WTC11 (cell line): Measurements from ENCODE around the gene MAP1LC3A. TPM values are rescaled to one million over a fixed set of nuclear protein-coding genes. Genes with fewer than 3 reads are reported as not detected.

Experiments used
- ATAC-seq: fragments of 200-7000 bp; cut with Tn5 transposase; 2 replicates; pipeline ENCODE4 v1.10.0; 2021; ENCODE audit warnings: mild to moderate bottlenecking, moderate library complexity
- CTCF ChIA-PET: fragments of 300-600 bp; sonication (Branson Sonifier 250); formaldehyde crosslinking; loops from one replicate; lab custom pipeline; 2021; ENCODE audit warnings: antibody characterized with exemption; lab: Charles Lee
- POLR2A ChIA-PET: fragments of 350-600 bp; sonication (Branson Sonifier 250); formaldehyde crosslinking; loops from one replicate; lab custom pipeline; 2021; ENCODE audit warnings: antibody characterized with exemption; lab: Charles Lee
- DNase-seq: peaks from one replicate; pipeline ENCODE4 v3.0.0; 2021; ENCODE audit warnings: low spot score
- H3K27ac Mint-ChIP-seq: 2 replicates; pipeline ENCODE4 v1.8.0; 2021; ENCODE audit warnings: mixed read lengths
- H3K27me3 Mint-ChIP-seq: 2 replicates; pipeline ENCODE4 v1.8.0; 2021; ENCODE audit warnings: low read depth, mild to moderate bottlenecking, moderate library complexity, mixed read lengths
- H3K36me3 Mint-ChIP-seq: 2 replicates; pipeline ENCODE4 v1.8.0; 2021; ENCODE audit warnings: mixed read lengths
- H3K4me1 Mint-ChIP-seq: 2 replicates; pipeline ENCODE4 v1.8.0; 2022; ENCODE audit warnings: mixed read lengths
- H3K4me3 Mint-ChIP-seq: 2 replicates; pipeline ENCODE4 v1.8.0; 2021; ENCODE audit warnings: mild to moderate bottlenecking, moderate library complexity, mixed read lengths
- H3K9me3 Mint-ChIP-seq: 2 replicates; pipeline ENCODE4 v1.8.0; 2021; ENCODE audit warnings: mixed read lengths
- AFF4 ChIP-seq: sonication (generic); formaldehyde crosslinking; IDR thresholded peaks from 2 replicates; pipeline ENCODE4 v1.8.1; 2023; ENCODE audit warnings: mild to moderate bottlenecking, missing genetic modification reagents, borderline replicate concordance
- EMX1 ChIP-seq: fragments of 250-450 bp; sonication (Bioruptor Pico); IDR thresholded peaks from 2 replicates; pipeline ENCODE4 v1.8.0; 2021; ENCODE audit warnings: mild to moderate bottlenecking
- ESRRA ChIP-seq: sonication (generic); formaldehyde crosslinking; IDR thresholded peaks from 2 replicates; pipeline ENCODE4 v1.8.1; 2022; ENCODE audit warnings: mild to moderate bottlenecking, missing genetic modification reagents, borderline replicate concordance
- FOXP1 ChIP-seq: sonication (generic); formaldehyde crosslinking; IDR thresholded peaks from 2 replicates; pipeline ENCODE4 v1.8.0; 2022; ENCODE audit warnings: missing genetic modification reagents, mild to moderate bottlenecking, moderate library complexity, borderline replicate concordance
- GTF2I ChIP-seq: fragments of 250-450 bp; sonication (Bioruptor Pico); conservative IDR thresholded peaks from 2 replicates; pipeline ENCODE4 v1.4.0; 2021; ENCODE audit warnings: mild to moderate bottlenecking
- HMGA2 ChIP-seq: fragments of 250-450 bp; sonication (Bioruptor Pico); IDR thresholded peaks from 2 replicates; pipeline ENCODE4 v1.4.0; 2021; ENCODE audit warnings: mild to moderate bottlenecking, moderate library complexity
- JAZF1 ChIP-seq: fragments of 250-450 bp; sonication (Bioruptor Pico); IDR thresholded peaks from 2 replicates; pipeline ENCODE4 v1.9.0; 2021; ENCODE audit warnings: moderate library complexity, mild to moderate bottlenecking, inconsistent platforms
- MLX ChIP-seq: sonication (generic); formaldehyde crosslinking; IDR thresholded peaks from 2 replicates; pipeline ENCODE4 v1.8.1; 2023; ENCODE audit warnings: mild to moderate bottlenecking, missing genetic modification reagents, moderate library complexity
- MXD4 ChIP-seq: fragments of 250-450 bp; sonication (Bioruptor Pico); IDR thresholded peaks from 2 replicates; pipeline ENCODE4 v1.8.0; 2021; ENCODE audit warnings: mild to moderate bottlenecking, moderate library complexity, borderline replicate concordance
- NFE2L1 ChIP-seq: sonication (generic); formaldehyde crosslinking; IDR thresholded peaks from 2 replicates; pipeline ENCODE4 v1.8.1; 2023; ENCODE audit warnings: missing genetic modification reagents
- USF1 ChIP-seq: sonication (generic); formaldehyde crosslinking; IDR thresholded peaks from 2 replicates; pipeline ENCODE4 v1.8.0; 2022; ENCODE audit warnings: mild to moderate bottlenecking, missing genetic modification reagents
- ZBTB43 ChIP-seq: sonication (generic); formaldehyde crosslinking; IDR thresholded peaks from 2 replicates; pipeline ENCODE4 v1.8.1; 2023; ENCODE audit warnings: mild to moderate bottlenecking, missing genetic modification reagents
- ZMAT4 ChIP-seq: fragments of 250-450 bp; sonication (Bioruptor Pico); IDR thresholded peaks from 2 replicates; pipeline ENCODE4 v1.9.0; 2021; ENCODE audit warnings: mild to moderate bottlenecking
- ZNF121 ChIP-seq: sonication (generic); formaldehyde crosslinking; IDR thresholded peaks from 2 replicates; pipeline ENCODE4 v1.8.0; 2023; ENCODE audit warnings: missing genetic modification reagents
- ZNF317 ChIP-seq: sonication (generic); formaldehyde crosslinking; IDR thresholded peaks from 2 replicates; pipeline ENCODE4 v1.8.1; 2023; ENCODE audit warnings: low read depth, mild to moderate bottlenecking, moderate library complexity, missing genetic modification reagents, borderline replicate concordance
- ZNF416 ChIP-seq: fragments of 250-450 bp; sonication (Bioruptor Pico); IDR thresholded peaks from 2 replicates; pipeline ENCODE4 v1.9.0; 2021; ENCODE audit warnings: mild to moderate bottlenecking, inconsistent platforms
- ZNF512 ChIP-seq: sonication (generic); formaldehyde crosslinking; IDR thresholded peaks from 2 replicates; pipeline ENCODE4 v1.8.1; 2022; ENCODE audit warnings: missing genetic modification reagents, borderline replicate concordance
- total RNA-seq: library from RNA; stranded (reverse); gene quantifications from 3 replicates; pipeline ENCODE4 v1.2.3, GENCODE V29; 2021
- TF ChIP-seq, protein P1 (sequence below): sonication (generic); formaldehyde crosslinking; IDR thresholded peaks from 2 replicates; pipeline ENCODE4 v1.8.0; 2022; ENCODE audit warnings: mild to moderate bottlenecking, missing genetic modification reagents

MAP1LC3A gene
- total RNA-seq, 1 experiment from 2014 or later, result 7.5 TPM

- no peak for TF ChIP-seq ZNF317 (CRISPR knock-in tag)
These were observed 15.9 kb downstream of the MAP1LC3A start (continued) for GRCh38 chr20:34574426-34574825.

GRCh38 chr20:34574861-34575260 is 16.3 kb downstream of the MAP1LC3A start:
- ATAC-seq, result no peak
- Mint-ChIP-seq H3K27me3 (no peaks in the 10 kb centered on the region), H3K36me3 (peaks cover 8% of the 10 kb centered on the region; the same call in 1 of the 2 replicates), H3K4me1 (peaks cover 10% of the 10 kb centered on the region), H3K9me3 (no peaks in the 10 kb centered on the region), H3K27ac (no peak overlapping the region; the same call in 1 of the 2 replicates), H3K4me3 (no peak overlapping the region)
- DNase-seq, result no peak
- TF ChIP-seq JAZF1 (CRISPR knock-in tag) (no peak), ZMAT4 (no peak), ZBTB43 (no peak), ESRRA (no peak), NFE2L1 (CRISPR knock-in tag) (no peak), FOXP1 (CRISPR knock-in tag) (no peak), GTF2I (no peak), ZNF416 (CRISPR knock-in tag) (no peak), MLX (no peak)
- TF ChIP-seq, protein P1, sequence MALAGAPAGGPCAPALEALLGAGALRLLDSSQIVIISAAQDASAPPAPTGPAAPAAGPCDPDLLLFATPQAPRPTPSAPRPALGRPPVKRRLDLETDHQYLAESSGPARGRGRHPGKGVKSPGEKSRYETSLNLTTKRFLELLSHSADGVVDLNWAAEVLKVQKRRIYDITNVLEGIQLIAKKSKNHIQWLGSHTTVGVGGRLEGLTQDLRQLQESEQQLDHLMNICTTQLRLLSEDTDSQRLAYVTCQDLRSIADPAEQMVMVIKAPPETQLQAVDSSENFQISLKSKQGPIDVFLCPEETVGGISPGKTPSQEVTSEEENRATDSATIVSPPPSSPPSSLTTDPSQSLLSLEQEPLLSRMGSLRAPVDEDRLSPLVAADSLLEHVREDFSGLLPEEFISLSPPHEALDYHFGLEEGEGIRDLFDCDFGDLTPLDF, result no peak
- ChIA-PET CTCF (interaction anchor here (1.4 kb wide), 1 partner anchor 195 kb away, joined by 3 read pairs; no protein-coding TSS in a partner anchor), POLR2A (no interaction called here)

DNA sequence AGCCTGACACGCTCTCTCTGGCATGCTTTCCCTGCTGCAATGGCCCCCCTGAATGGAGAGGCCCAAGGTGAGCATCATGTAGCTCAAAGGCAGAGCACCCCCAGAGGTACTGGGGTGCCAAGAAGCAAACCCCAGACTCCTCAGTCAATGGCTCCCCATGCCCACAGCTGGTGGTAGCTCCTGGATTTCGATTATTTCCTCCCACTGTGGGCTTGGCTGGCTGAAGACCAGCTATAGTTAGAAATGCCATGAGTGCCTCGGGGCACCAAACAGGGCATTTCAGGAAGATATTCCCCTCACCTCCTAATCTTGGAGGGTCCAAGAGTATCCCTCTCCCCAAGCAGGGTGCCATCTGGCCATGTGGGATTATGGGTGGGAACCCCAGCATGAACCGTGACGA is 16.8 kb downstream of the MAP1LC3A start:
- no peak overlapping the region for H3K27ac Mint-ChIP-seq
- TF ChIP-seq MXD4 (CRISPR knock-in tag) (no peak), AFF4 (no peak)
- DNase-seq, result no peak
- H3K36me3 Mint-ChIP-seq, result peaks cover 8% of the 10 kb centered on the region; the same call in 1 of the 2 replicates
- H3K4me1 Mint-ChIP-seq, result peaks cover 10% of the 10 kb centered on the region
- H3K27me3 Mint-ChIP-seq, result no peaks in the 10 kb centered on the region
- no peak for ATAC-seq
- POLR2A ChIA-PET, result no interaction called here
- H3K4me3 Mint-ChIP-seq, result no peak overlapping the region
- H3K9me3 Mint-ChIP-seq, result no peaks in the 10 kb centered on the region
- CTCF ChIA-PET, result interaction anchor here (1.4 kb wide), 1 partner anchor 195 kb away, joined by 3 read pairs; no protein-coding TSS in a partner anchor

GRCh38 chr20:34575756-34576155 is 17.2 kb downstream of the MAP1LC3A start:
- POLR2A ChIA-PET, result no interaction called here
- no peak for DNase-seq
- ATAC-seq, result no peak
- CTCF ChIA-PET, result interaction anchor here (1.4 kb wide), 1 partner anchor 194 kb away, joined by 3 read pairs; no protein-coding TSS in a partner anchor
- Mint-ChIP-seq H3K36me3 (peaks cover 8% of the 10 kb centered on the region; the same call in 1 of the 2 replicates), H3K27ac (no peak overlapping the region; the same call in 1 of the 2 replicates), H3K4me3 (no peak overlapping the region), H3K4me1 (peaks cover 10% of the 10 kb centered on the region), H3K27me3 (no peaks in the 10 kb centered on the region), H3K9me3 (no peaks in the 10 kb centered on the region)
- TF ChIP-seq ZNF512 (no peak), HMGA2 (CRISPR knock-in tag) (no peak), ZBTB43 (no peak), USF1 (CRISPR knock-in tag) (no peak), NFE2L1 (CRISPR knock-in tag) (no peak), ZNF121 (no peak), EMX1 (no peak), MLX (no peak)
